ENCODE data around the gene CTNND2. TPM values are rescaled to one million over a fixed set of nuclear protein-coding genes. Genes with fewer than 3 reads are reported as not detected.

The CTNND2 gene
- total RNA-seq, 1 experiment from 2014 or later, result not detected

DNA sequence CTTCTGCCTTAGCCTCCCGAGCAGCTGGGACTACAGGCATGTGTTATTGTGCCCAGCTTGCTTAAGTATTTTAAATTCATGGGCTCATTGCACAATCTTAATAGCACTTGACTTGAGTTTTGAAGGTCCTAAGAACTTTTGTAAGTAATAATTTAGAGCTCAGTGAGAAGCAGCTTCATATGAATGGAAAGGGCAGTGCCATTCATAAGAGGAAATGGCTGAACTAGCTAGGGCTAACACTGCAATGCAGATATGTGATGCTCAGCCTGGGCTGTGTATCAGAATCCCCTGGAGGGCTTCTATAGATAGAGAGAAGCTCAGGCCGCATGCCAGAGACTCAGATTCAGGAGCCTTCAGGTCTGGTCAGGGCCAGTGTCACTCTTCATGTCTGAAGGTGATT, 847.7 kb downstream of the CTNND2 start:
- intact Hi-C loops (cut with micrococcal nuclease), result no loop called here
- CTCF ChIA-PET, result interaction anchor here (1.1 kb wide), 1 partner anchor 68 kb away, joined by 3 read pairs; no protein-coding TSS in a partner anchor
- Mint-ChIP-seq H3K4me3 (ENCODE audit: unreplicated experiment) (no peak overlapping the region), H3K27me3 (ENCODE audit: insufficient read depth, unreplicated experiment) (peaks cover 35% of the 10 kb centered on the region), H3K36me3 (ENCODE audit: insufficient read depth, unreplicated experiment) (no peaks in the 10 kb centered on the region), H3K9me3 (ENCODE audit: unreplicated experiment) (no peaks in the 10 kb centered on the region), H3K27ac (ENCODE audit: low read depth, unreplicated experiment) (no peak overlapping the region), H3K4me1 (ENCODE audit: insufficient read depth, unreplicated experiment) (no peaks in the 10 kb centered on the region)
- POLR2A ChIA-PET, result interaction anchor here (0.7 kb wide), 1 partner anchor 1165 kb away, joined by 3 read pairs; no protein-coding TSS in a partner anchor
- BruUV-seq (replicated peaks), result no TSS peak
- DNase-seq (ENCODE audit: unreplicated experiment), result no peak
- TF ChIP-seq, protein P1, sequence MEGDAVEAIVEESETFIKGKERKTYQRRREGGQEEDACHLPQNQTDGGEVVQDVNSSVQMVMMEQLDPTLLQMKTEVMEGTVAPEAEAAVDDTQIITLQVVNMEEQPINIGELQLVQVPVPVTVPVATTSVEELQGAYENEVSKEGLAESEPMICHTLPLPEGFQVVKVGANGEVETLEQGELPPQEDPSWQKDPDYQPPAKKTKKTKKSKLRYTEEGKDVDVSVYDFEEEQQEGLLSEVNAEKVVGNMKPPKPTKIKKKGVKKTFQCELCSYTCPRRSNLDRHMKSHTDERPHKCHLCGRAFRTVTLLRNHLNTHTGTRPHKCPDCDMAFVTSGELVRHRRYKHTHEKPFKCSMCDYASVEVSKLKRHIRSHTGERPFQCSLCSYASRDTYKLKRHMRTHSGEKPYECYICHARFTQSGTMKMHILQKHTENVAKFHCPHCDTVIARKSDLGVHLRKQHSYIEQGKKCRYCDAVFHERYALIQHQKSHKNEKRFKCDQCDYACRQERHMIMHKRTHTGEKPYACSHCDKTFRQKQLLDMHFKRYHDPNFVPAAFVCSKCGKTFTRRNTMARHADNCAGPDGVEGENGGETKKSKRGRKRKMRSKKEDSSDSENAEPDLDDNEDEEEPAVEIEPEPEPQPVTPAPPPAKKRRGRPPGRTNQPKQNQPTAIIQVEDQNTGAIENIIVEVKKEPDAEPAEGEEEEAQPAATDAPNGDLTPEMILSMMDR (IDR thresholded peaks at IDR 0.05; ENCODE audit: unreplicated experiment), result no peak

DNA sequence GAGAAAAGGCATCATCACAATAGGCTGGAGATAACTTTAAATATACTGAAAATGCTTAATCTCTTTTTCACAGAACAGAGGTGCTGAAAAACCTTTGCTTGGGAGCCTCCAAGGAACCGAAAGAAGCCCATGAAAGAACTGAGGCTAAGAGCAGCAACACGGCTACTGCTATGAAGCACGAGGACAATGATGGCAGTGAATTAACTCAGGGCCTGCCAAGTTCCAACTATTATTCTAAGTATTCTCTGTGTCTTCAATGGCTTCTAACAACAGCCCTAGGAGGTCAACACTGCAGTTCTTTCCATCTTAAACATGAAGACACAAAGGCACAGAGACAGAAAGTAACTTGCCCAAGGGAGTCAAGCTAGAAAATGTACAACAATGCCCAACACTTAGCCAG, 850.2 kb downstream of the CTNND2 start:
- DNase-seq (ENCODE audit: unreplicated experiment), result no peak
- ChIA-PET POLR2A (interaction anchor here (0.7 kb wide), 1 partner anchor 63 kb away, joined by 3 read pairs; no protein-coding TSS in a partner anchor), CTCF (interaction anchor here (1.3 kb wide), 1 partner anchor 13 kb away, joined by 4 read pairs; no protein-coding TSS in a partner anchor)
- no TSS peak for BruUV-seq (replicated peaks)
- Mint-ChIP-seq H3K27ac (ENCODE audit: low read depth, unreplicated experiment) (no peak overlapping the region), H3K4me3 (ENCODE audit: unreplicated experiment) (no peak overlapping the region), H3K9me3 (ENCODE audit: unreplicated experiment) (no peaks in the 10 kb centered on the region), H3K36me3 (ENCODE audit: insufficient read depth, unreplicated experiment) (no peaks in the 10 kb centered on the region), H3K27me3 (ENCODE audit: insufficient read depth, unreplicated experiment) (peaks cover 25% of the 10 kb centered on the region), H3K4me1 (ENCODE audit: insufficient read depth, unreplicated experiment) (no peaks in the 10 kb centered on the region)
- intact Hi-C loops (cut with micrococcal nuclease), result no loop called here
- TF ChIP-seq, protein P1 (IDR thresholded peaks at IDR 0.05; ENCODE audit: unreplicated experiment), result no peak

DNA sequence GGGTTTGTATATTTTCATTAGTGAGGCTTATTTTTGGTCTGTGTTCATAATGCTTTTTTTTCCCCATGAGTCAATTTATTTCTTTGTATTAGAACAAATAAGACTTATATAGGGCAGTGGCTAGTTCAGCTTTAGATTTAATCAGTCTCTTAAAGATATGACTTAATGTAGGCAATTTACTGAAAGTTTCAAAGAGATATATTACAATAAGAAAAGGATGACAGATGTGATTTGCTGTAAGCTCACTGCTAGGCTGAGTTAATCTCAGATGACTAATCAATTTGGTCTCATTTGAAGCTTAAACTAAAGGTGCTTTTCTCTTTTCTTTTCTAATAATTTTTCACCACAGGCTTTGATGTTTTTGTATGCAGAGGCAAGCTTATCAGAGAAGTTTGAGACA, 851.4 kb downstream of the CTNND2 start:
- H3K4me1 Mint-ChIP-seq (ENCODE audit: insufficient read depth, unreplicated experiment), result no peaks in the 10 kb centered on the region
- H3K27ac Mint-ChIP-seq (ENCODE audit: low read depth, unreplicated experiment), result no peak overlapping the region
- intact Hi-C loops (cut with micrococcal nuclease), result no loop called here
- H3K27me3 Mint-ChIP-seq (ENCODE audit: insufficient read depth, unreplicated experiment), result peaks cover 25% of the 10 kb centered on the region
- no peaks in the 10 kb centered on the region for H3K36me3 Mint-ChIP-seq (ENCODE audit: insufficient read depth, unreplicated experiment)
- H3K4me3 Mint-ChIP-seq (ENCODE audit: unreplicated experiment), result no peak overlapping the region
- DNase-seq (ENCODE audit: unreplicated experiment), result no peak
- TF ChIP-seq, protein P1 (IDR thresholded peaks at IDR 0.05; ENCODE audit: unreplicated experiment), result no peak
- H3K9me3 Mint-ChIP-seq (ENCODE audit: unreplicated experiment), result no peaks in the 10 kb centered on the region
- BruUV-seq (replicated peaks), result no TSS peak
- ChIA-PET CTCF (no interaction called here), POLR2A (no interaction called here)

DNA sequence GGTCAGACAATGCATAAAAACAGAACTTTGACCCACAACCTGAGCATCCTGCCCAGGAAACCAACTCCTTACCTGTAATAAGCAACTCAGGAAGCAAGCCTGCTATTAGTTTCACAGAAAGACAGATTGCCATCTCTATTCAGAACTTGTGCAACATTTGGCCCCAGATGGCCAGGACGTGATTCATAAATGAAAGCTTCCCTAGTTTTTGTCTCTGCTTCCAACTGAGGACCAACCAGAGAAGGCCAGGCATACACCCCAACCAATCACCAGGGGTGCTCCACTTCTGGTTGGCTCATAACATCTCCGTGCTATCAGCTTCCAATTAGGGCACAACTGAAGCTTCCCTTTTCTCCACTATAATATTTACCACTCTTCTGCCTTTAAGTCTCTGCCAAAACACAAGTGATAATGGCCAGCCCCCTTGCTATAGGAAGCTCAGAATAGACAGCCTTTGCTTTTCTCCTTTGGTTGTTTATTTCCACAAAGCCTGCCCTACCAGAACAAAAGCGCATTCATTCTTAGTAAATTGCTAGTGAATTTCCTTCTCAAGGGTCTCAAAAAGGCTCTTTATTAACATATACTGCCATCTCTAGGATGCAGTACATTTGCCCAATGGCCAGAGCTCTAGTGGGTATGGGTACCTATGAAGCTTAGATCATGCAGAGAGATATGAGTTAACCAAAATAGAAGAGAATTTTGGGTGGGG, 853.5 kb downstream of the CTNND2 start:
- ChIA-PET POLR2A (no interaction called here), CTCF (interaction anchor here (1.3 to 1.5 kb wide), 2 partner anchors 251 to 356 kb away, joined by 5 to 6 read pairs; no protein-coding TSS in a partner anchor)
- H3K4me3 Mint-ChIP-seq (ENCODE audit: unreplicated experiment), result no peak overlapping the region
- DNase-seq (ENCODE audit: unreplicated experiment), result peak; percentile 63
- no peaks in the 10 kb centered on the region for H3K36me3 Mint-ChIP-seq (ENCODE audit: insufficient read depth, unreplicated experiment)
- TF ChIP-seq, protein P1 (IDR thresholded peaks at IDR 0.05; ENCODE audit: unreplicated experiment), result no peak
- H3K9me3 Mint-ChIP-seq (ENCODE audit: unreplicated experiment), result no peaks in the 10 kb centered on the region
- H3K27me3 Mint-ChIP-seq (ENCODE audit: insufficient read depth, unreplicated experiment), result peaks cover 23% of the 10 kb centered on the region
- BruUV-seq (replicated peaks), result no TSS peak
- intact Hi-C loops (cut with micrococcal nuclease), result no loop called here
- no peaks in the 10 kb centered on the region for H3K4me1 Mint-ChIP-seq (ENCODE audit: insufficient read depth, unreplicated experiment)
- no peak overlapping the region for H3K27ac Mint-ChIP-seq (ENCODE audit: low read depth, unreplicated experiment)

Measured in MCF 10A (cell line).